ENCODE data around the gene SYTL1.

Gene SYTL1

DNA sequence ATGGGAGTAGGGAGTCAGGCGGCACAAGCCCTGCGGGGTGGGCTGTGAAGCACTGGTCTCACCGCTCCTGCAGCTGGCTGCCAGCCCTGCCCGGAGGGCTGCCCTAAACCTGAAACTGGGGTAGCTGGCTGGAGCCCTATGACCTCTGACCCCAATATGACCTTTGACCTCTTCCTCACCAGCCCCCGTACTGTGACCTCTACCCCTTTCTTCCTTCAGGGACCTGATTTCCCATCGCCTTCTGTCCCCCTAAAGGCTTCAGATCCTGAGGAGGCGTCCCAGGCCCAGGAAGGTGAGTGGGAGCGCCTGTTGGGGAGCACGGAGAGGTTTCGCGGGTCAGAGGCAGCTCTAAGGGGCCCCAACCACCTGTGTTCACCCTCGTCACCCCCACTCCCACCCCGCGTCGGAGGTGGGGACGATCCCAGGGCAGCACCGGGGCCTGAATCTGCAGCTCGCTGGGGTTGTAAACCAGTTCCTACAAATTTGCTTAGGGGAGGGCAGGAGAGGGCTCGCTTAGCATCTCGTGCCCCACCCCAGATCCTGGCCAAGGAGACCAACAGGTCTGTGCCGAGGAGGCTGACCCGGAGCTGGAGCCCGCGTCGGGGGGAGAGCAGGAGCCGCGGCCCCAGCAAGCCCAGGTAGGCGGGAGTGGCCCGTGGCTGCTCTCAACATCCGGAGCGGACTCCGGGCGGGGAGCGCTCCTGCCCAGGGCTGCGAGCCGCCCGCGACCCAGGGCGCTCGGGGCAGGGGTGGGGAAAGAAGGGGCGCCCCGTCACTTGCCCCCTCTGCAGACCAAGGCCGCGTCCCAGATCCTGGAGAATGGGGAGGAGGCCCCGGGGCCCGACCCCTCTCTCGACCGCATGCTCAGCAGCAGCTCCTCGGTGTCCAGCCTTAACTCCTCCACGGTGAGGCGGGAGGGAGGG is 7.3 kb downstream of the SYTL1 start:
- no peak for DNase-seq (ENCODE audit: low read depth)

DNA sequence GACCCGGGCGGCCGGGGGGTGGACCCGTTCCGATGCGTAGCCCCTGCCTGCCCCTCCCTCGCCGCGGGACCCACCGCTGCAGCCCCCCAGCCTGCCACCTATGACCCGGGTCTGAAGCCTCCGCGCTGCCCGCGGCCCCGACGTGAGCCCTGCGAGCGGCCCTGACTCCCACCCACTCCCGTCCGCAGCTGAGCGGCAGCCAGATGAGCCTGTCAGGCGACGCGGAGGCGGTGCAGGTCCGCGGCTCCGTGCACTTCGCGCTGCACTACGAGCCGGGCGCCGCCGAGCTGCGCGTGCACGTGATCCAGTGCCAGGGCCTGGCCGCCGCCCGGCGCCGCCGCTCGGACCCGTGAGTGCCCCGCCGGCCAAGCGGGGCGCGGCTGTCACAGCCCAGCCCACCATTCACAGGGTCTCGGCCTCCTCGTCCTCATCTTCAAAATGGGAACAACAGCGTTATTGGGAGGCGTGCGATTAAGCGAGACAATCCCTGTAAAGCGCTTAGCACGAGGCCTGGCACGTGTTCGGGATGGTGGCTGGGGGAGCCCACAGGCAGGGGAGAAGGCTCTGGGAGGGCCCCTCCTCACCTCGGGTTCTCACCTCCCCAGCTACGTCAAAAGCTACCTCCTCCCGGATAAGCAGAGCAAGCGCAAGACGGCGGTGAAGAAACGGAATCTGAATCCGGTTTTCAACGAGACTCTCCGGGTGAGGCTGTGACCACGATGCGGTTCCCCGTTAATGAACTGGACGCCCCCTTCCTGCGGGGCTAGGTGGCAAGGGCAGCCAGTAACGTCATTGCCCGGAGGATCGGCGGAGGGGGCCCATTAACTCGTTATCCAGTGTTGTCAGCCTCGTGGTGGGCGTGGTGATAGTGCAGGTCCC is 8.2 kb downstream of the SYTL1 start:
- no peak for DNase-seq (ENCODE audit: low read depth)

DNA sequence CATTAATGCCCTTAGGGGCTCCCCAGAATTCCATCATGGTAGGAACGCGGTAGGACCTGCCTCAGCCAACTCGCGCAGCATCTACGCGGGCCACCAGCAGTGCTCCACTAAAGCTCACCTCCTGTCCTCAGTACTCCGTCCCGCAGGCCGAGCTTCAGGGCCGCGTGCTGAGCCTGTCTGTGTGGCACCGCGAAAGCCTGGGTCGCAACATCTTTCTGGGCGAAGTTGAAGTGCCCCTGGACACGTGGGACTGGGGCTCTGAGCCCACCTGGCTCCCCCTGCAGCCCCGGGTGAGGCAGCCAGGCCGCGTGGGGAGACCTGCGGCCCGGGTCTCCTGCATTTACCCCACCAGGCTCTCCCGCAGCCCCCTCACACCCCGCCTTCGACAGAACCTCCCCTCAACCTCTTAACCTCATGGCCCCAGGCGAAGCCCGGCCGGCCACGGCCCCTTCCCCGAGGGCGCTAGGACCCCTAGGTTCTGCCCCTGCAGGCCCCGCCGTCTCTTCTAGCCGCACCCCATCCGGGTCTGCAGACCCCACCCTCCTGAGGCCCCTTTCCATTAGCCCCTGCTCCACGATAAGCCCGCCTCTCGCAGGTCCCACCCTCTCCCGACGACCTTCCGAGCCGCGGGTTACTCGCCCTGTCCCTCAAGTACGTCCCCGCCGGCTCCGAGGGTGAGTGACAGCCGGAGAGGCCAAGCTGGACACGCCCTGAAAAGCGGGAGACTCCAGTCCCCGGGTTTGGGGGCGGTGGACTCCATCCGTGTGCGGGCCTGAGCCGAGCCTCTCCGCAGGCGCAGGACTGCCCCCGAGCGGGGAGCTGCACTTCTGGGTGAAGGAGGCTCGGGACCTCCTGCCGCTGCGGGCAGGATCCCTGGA is 9.1 kb downstream of the SYTL1 start:
- DNase-seq (ENCODE audit: low read depth): no peak

DNA sequence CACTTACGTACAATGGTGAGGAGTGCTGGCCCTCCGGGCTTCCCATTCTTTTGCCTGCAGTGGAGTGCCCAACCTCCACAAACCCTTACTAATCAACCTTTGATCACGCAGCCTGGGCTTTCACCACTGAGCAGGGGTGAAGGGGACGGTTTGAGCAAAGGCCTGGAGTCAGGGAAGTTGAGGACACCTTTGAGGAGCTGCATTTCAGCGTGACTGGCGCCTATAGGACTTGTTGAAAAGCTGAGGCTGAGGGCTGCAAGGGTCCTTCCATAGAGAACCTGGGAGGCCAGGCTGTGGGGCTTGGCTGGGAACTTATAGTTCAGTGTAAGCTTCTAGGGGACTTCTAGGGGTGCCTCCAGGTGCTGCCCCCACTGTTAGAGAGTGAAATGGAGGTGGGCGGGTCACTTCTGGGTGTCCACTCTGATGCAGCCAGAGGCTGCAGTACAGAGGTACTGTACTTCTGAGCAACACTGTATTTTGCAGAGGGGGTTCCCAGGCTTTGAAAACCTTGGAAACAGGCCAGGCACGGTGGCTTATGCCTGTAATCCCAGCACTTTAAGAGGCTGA is 9.8 kb downstream of the SYTL1 start:
- DNase-seq (ENCODE audit: low read depth): no peak

DNA sequence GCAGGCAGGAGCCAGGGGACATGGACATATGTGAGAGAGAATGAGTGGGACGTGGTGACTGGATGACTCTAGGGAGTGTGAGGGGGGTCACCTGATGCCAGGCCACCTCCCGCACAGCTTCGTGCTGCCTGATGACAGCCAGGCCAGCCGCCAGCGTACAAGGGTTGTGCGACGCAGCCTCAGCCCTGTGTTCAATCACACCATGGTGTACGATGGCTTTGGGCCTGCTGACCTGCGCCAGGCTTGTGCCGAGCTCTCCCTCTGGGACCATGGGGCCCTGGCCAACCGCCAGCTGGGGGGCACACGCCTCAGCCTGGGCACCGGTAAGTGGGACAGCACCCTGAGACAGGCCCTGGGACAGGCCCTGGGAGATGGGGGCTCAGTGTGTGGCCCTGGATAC is 11.3 kb downstream of the SYTL1 start:
- no peak for DNase-seq (ENCODE audit: low read depth)

DNA sequence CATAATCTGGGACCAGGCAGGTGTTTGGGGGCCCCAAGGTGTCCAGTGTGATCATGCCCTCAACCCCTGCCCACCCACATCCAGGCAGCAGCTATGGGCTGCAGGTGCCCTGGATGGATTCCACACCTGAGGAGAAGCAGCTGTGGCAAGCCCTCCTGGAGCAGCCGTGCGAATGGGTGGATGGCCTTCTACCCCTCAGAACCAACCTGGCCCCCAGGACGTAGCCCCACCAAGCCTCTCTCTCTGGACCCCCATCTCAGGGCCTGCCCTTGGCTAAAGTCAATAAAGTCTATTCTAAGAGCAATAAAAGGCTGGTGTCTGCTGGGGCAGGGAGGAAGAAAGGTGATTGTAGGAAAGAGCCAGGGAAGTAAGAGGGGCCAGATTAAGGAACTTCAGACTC is 11.8 kb downstream of the SYTL1 start:
- DNase-seq (ENCODE audit: low read depth): no peak

DNA sequence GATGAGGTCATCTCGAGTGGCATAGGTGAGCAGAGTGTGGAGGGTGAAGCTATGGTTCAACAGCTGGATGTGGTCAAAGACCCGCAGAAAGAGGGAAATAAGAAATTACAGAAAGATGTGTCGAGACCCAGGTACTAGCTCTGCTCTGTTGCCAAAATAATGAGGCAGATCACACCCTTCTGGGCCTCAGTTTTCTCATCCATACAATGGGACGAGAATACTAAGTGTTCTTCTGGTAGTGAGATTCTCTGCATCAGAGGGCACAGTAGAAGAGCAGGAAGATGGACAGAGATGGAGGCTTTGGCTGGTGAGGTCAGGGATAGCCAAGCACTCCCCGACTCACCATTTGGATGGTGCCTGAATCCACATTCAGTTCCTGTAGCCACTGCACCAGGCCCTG is 13.9 kb downstream of the SYTL1 start:
- DNase-seq (ENCODE audit: low read depth): no peak

DNA sequence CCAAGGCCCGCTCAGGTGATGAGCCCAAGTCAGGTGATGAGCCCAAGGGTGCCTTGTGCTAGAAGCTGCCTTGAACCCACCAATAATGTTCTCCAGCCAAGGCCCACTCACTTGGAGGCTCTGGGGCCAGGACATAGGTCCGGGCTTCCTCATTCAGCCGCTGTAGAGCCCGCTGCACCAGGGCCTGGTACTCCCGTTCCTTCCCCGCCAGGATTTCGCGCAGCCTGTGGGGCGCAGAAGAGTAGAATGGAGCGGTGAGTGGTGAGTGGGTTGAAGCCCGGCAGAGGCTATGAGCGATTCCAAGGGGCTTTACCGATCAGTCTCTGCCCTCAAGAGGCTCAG is 14.4 kb downstream of the SYTL1 start:
- DNase-seq (ENCODE audit: low read depth): no peak

DNA sequence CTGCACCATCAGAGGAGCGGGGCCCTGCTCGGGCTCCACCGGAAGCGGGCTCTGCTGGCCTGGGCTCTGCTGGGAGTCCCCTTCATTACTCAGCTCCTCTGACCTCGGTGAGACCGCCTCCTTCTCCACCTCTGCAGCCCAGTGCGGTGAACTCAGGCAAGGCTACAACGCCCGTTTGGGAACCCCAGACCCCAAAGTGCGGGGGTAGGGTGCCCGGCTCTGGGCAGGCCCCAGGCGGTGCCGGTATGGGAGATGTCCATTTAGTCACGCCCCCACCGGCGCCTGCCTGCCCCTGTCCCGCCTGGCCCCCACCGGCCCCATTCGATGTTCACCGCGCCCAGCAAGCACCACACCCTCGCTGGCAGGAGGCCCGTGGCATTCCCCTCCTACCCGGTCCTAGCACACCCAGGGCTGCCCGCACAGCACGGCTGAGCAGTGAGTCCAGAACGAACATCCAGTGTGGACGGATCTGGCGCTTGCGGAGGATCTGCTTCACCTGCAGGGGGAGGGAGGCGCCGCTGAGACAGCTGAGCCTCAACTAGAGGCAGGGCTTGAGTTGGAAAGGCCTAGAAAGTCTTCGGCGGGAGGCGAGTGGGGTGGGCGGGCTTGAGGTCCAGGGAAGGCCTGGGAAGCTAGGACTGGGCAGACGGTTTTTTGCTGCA is 14.9 kb downstream of the SYTL1 start:
- DNase-seq (ENCODE audit: low read depth): no peak

DNA sequence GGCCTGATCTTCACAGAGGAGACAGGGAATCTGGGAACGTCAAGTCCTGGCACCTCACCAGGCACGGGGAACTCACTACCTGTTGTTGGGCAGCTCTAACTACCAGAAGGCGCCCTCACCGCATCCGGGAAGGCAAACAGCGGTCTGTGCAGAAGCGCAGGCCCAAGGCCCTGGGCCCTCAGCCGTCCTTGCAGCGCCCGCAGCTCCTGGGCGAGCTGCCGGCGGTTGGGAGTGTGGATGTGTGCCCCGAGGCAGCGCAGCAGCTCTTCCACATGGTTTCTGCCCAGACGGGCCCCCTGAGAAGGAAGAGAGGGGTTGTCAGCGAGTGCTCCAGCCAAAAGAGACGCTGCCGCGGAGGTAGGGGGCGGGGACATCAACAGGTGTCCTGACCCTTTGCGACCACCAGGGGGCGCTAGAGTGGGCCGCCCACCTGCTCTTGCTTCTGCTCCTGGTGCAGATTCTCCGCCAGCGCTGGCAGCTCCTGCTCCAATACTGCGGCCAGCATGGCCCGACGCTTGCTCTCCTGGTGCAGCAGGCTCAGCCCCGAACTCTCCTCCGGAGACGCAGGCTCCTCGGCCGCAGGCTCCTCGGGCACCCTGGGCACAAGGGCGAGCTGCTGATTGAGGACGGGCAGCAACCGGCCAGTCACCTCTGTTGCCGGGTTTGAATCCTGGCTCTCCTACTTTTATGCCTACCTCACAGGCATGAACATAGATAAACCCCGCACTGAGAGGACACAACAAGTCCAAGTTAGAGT is 15.6 kb downstream of the SYTL1 start:
- peak; percentile 70 for DNase-seq (ENCODE audit: low read depth)

DNA sequence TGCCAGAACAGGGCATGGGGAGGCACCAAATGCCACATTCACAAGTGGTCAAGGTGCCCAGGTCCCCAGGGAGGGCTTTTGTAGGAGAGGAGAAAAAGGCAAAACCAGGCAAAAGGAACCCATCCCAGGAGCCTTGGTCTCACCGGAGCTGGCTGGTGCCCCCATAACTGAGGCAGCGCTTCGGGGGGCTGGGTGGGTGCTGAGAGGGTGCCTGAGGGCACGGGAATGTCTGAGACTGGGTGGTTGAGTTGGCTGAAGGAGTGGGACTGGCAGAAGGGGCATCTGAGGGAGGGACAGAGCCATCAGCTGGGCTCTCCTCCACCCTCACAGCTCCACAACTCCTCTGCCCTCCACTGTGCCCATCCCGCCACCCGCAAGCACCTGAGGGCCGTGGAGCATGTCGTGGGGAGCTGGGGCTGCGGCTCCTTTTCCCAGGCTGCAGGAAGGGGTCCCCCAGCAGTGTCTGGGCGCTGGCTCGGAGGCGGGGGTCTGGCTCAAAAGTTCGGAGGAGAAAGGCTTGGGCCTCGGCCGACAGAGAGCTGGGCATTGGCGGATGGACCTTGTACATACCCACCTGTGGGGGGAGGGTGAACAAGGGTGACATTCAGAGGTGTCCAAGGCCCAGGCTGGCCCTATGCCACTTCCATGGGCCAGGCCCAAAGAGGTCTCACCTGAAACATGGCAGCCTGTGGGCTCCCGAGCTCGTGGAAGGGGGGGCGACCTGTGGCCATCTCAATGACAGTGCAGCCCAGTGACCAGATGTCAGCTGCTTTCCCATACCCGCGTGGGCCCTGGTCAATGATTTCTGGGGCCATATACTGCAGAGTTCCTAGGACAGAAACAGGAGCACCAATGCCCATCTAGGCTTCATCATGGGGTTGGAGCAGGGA is 16.5 kb downstream of the SYTL1 start:
- DNase-seq (ENCODE audit: low read depth): no peak

DNA sequence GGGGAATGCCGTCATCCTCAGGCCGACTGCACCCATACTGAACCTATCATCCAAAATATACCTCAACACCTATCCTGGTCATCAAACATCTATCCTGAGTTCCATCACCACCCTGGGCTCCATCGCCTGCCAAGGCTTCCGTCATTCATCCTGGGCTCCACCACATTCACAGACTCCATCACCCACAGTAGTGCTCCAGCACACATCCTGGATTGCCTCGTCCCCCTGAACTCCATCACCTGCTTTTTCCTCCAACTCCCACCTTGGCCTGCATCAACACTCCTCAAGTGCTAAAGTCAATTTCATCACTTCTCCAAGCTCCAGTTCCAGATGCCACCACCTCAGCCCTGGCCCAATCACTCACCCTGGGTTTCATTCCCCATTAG is 17.1 kb downstream of the SYTL1 start:
- no peak for DNase-seq (ENCODE audit: low read depth)

DNA sequence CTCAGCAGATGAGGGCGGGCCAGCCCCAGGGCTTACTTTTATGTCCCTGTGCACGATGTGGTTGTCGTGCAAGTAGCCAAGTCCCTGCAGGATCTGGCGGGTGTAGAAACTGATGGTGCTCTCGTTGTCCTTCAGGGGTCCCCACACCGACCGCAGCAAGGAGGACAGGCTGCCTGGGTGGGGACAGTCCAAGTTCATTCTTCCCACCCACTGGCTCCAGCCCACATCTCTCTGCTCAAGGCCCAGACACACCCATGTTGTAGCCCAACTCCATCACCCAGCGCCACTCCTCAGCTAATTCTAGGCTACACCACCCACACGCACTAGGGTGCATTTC is 18.0 kb downstream of the SYTL1 start:
- DNase-seq (ENCODE audit: low read depth): no peak

DNA sequence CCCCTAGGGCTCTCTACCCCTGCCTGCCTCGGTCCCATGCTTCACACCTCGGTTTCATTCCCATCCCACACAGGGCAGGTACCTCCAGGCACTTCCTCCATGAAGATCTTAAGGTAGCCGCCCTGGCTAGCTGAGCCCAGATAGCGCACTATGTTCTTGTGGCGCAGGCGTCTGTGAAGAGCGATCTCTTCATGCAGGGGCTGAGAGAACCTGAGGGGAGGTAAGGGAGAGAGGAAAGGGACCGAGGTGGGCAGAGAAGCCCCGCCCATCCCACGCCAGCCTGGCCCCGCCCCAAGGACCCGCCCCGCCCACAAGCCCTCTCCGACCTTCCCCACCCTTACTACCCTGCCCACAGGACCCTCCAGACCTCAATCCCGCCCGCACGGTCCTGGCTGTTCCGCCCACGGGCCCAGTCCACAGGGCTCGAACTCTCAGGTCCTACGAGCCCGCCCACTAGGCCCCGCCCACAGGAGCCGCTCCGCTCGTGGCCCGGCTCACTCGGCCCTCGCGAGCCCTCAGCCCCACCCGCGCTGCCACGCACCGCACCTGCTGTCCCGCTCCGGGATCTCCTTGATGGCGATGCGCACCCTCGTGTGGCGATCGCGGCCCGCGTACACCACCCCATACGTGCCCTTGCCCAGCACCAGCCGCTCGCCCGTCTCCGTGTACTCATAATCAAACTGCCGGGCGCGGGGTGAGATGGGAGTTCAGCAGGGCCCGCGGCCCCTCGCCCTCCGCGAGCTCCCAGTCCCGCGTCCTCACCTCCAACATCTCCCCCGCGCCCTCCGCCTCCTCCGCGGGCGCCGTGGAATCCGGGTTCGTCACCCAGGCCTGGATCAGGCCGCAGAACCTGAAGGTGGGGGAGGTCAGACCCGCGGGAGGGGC is 18.6 kb downstream of the SYTL1 start:
- DNase-seq (ENCODE audit: low read depth): peak; percentile 35

DNA sequence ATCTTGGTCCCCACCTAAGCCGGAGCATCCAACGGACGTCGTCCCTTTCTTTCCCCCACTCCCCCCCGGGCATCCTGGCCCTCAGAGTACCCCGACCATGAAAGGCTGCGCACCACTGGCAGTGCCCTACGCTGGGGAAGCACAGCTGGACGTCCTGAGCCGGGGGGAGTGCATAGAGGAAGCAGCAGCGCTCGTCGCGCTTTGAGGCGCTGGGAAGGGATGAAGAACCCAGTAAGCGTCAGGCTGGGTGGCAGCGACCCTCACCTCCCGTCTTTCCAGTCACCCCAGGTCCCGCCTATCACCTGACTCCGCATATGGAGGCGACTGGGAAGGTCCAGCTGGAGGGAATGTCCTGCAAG is 19.2 kb downstream of the SYTL1 start:
- DNase-seq (ENCODE audit: low read depth): no peak

DNA sequence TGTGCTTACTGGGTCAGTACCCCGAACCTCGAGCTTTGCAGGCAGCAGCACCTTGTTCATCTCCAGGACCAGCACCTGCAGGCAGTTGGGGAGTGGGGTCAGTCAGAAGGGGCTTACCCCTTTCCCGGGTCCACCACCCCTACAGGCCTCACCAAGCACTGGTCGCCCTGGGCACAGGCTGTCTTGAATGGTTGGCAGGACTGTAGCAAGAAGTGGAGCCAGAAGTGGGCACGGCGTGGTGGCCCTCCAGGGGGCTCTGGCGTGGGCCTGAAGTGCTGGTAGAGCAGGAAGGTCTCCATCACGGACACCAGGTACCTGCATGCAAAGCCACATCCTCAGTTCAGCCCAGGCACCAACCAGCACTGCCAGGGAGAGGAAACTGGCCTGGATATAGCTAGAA is 19.7 kb downstream of the SYTL1 start:
- no peak for DNase-seq (ENCODE audit: low read depth)

DNA sequence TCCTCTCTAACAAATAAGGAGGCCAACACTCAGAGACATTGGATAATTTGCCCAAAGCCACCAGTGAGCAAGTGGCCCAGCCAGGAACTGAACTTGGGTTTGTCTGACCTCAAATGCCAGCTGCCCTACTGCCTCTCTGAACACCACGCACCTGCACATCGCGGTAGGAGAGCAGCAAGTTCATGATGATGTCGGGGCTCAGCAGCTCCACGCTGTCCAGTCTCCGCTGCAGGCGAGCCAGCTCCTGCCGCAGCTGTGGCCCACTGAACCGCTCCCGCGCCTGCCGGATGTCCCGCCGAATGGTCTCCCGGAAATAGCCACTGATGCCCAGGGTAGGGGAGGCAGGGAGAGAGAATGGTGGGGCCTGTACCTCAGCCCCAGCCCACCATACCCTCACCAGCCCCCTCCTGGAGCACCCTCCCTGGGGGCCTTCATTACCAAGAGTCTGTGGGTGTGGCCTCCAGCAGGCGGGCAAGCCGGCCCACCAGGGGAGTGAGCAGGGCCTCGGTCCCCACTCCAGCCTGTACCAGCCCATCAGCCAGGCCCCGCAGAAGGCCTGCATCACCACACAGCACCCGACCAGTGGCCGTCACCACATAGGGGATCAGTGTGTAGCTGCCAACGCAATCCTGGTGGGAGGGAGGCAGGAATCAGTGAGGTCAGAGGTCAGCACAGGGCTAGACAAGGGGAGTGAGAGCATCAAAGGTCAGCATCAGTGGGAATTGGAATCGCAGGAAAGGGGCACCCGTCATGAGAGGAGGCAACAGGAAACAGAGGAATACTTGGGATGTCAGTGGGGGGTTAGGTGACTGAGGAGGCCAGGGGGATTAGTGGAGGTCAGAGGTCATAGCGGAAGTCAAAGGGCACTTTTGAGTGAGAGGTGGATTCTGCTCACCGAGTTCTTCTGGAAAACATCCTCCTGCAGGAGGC is 22.2 kb downstream of the SYTL1 start:
- no peak for DNase-seq (ENCODE audit: low read depth)
